CD4-positive, alpha-beta T cell (primary cell): ENCODE data around the gene P4HTM. TPM values are rescaled to one million over a fixed set of nuclear protein-coding genes. Genes with fewer than 3 reads are reported as not detected.

Experiments used
- ATAC-seq: fragments of 200-7000 bp; cut with Tn5 transposase; one replicate; pipeline ENCODE4 v1.10.0; 2022; ENCODE audit warnings: mild to moderate bottlenecking; ENCODE audit not compliant: poor library complexity
- CTCF ChIA-PET: fragments of 350-600 bp; sonication (Branson Sonifier 250); formaldehyde crosslinking; loops from one replicate; lab custom pipeline; 2021; ENCODE audit warnings: antibody characterized with exemption, inconsistent platforms; lab: Charles Lee
- POLR2A ChIA-PET: fragments of 350-600 bp; sonication (Branson Sonifier 250); formaldehyde crosslinking; loops from one replicate; lab custom pipeline; 2021; ENCODE audit warnings: antibody characterized with exemption, inconsistent platforms; lab: Charles Lee
- DNase-seq, 14 experiments: peaks; one replicate each; pipeline ENCODE4 v3.0.0-alpha.2; 2013 to 2020; ENCODE audit warnings: mixed read lengths in 2 of 14
- H3K27ac ChIP-seq, 2 donors: one replicate each; pipeline versions ENCODE4 v1.5.1 to v1.7.0; 2013; ENCODE audit warnings: low read length in 2 of 2, low read depth in 1 of 2, mild to moderate bottlenecking in 1 of 2
- H3K27me3 ChIP-seq, 2 experiments: 1 replicate in 1 of 2; 2 replicates in 1 of 2; pipeline versions ENCODE4 v1.6.1 to v1.7.0; 2013; ENCODE audit warnings: low read length in 2 of 2, control low read depth in 1 of 2, mild to moderate bottlenecking in 1 of 2, moderate library complexity in 1 of 2; ENCODE audit not compliant: insufficient read depth in 2 of 2, control insufficient read depth in 1 of 2
- H3K36me3 ChIP-seq: one replicate; pipeline ENCODE4 v1.6.1; 2013; ENCODE audit warnings: low read length, control low read depth; ENCODE audit not compliant: insufficient read depth
- H3K4me1 ChIP-seq: one replicate; pipeline ENCODE4 v1.6.1; 2013; ENCODE audit warnings: low read length, control low read depth; ENCODE audit not compliant: insufficient read depth
- H3K4me3 ChIP-seq: one replicate; pipeline ENCODE4 v1.5.1; 2013; ENCODE audit warnings: mild to moderate bottlenecking, low read length, moderate library complexity
- H3K9me3 ChIP-seq, 2 experiments: 1 replicate in 1 of 2; 2 replicates in 1 of 2; pipeline versions ENCODE4 v1.6.1 to v1.7.0; 2013; ENCODE audit warnings: low read length in 2 of 2, mild to moderate bottlenecking in 2 of 2, control low read depth in 1 of 2, moderate library complexity in 1 of 2; ENCODE audit not compliant: control insufficient read depth in 1 of 2, insufficient read depth in 1 of 2
- H3K27ac Mint-ChIP-seq: one replicate; pipeline ENCODE4 v1.8.0; 2020; ENCODE audit warnings: mixed read lengths
- H3K27me3 Mint-ChIP-seq: one replicate; pipeline ENCODE4 v1.8.0; 2021; ENCODE audit warnings: mixed read lengths
- H3K36me3 Mint-ChIP-seq: one replicate; pipeline ENCODE4 v1.8.0; 2021; ENCODE audit warnings: low read depth, mixed read lengths
- H3K4me1 Mint-ChIP-seq: one replicate; pipeline ENCODE4 v1.8.0; 2021; ENCODE audit warnings: low read depth, mixed read lengths
- H3K4me3 Mint-ChIP-seq: one replicate; pipeline ENCODE4 v1.8.0; 2020; ENCODE audit warnings: mild to moderate bottlenecking, mixed read lengths
- H3K9me3 Mint-ChIP-seq: one replicate; pipeline ENCODE4 v1.8.0; 2020; ENCODE audit warnings: mixed read lengths
- CTCF ChIP-seq: fragments of 200-600 bp; IDR thresholded peaks from one replicate; pipeline ENCODE4 v1.8.0; 2022; ENCODE audit warnings: antibody characterized with exemption, mild to moderate bottlenecking
- intact Hi-C, 2 experiments: fragments of 100-400 bp; cut with DNase I in 1 of 2; cut with micrococcal nuclease in 1 of 2; formaldehyde crosslinking; loops; one replicate each; pipeline versions ENCODE4 v1.15.1 to v1.9.0; 2023 to 2025; cut with DNase I, micrococcal nuclease
- total RNA-seq, 174 experiments: library from RNA in 2 of 174; stranded (reverse) in 2 of 174; gene quantifications; one replicate each; pipeline ENCODE4 v1.2.3 and lab custom pipeline; 2021 to 2026

P4HTM gene
- total RNA-seq, 2 experiments from 2014 or later, result 45.9 to 47.0 TPM

DNA sequence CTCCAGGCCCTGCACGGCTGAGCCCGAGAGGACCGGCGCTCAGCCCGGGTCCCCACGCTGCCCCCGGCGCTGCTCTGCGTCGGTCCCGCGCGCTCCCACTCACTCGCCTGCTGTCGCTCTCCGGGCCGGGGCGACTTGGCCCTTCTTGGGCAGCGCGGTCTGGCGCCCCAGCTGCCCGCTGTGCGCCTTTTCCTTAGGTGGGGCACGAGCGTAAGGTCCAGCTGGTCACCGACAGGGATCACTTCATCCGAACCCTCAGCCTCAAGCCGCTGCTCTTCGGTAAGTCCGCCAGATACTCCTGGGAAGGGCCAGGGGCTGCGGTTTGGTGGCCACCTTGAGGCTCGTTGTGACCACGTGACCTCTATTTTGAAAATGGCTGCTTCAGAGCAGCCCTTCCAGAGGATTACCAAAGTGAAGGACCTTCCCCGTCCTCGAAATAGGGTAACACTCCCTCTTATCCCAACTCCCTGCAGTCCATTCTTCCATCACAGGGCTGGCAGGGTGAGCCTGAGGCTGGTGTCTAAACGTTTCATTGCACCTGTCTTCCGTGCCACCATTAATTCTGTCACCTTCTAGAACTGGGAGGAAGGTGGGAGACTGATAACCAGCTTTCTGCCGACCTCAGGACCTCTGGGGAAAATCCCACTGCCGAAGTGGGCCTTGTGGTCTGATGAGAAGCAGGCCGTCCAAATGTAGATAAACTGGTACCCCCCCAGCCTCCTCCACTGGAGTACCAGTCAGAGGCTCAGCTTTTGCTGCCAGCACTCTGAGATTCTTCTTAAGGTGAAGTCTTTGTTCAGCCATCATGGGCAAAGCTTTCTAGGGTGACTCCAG is 812 bp downstream of the P4HTM start:
- CTCF ChIA-PET, result interaction anchor here (2.3 to 6.6 kb wide), 3 partner anchors 16 to 38 kb away, joined by 14 to 100 read pairs (median 16); partner anchors contain the start of genes IMPDH2, NDUFAF3 and WDR6
- peak overlapping the region; percentile 81 for H3K4me3 ChIP-seq
- H3K4me1 Mint-ChIP-seq, result peaks cover 40% of the 10 kb centered on the region
- no peaks in the 10 kb centered on the region for H3K9me3 ChIP-seq
- no peaks in the 10 kb centered on the region for H3K9me3 Mint-ChIP-seq
- ATAC-seq (peak; percentile 9), DNase-seq (peak in 5 of 14 experiments; percentile 13 to 66 (median 41))
- POLR2A ChIA-PET, result interaction anchor here (0.8 to 7.2 kb wide), 9 partner anchors 17 to 349 kb away, joined by 3 to 146 read pairs (median 11); partner anchors contain the start of genes DALRD3, IMPDH2, NDUFAF3 and QRICH1
- no peak for TF ChIP-seq CTCF
- no peaks in the 10 kb centered on the region for H3K27me3 ChIP-seq
- peak overlapping the region; percentile 94 for H3K27ac Mint-ChIP-seq
- H3K4me1 ChIP-seq, result peaks cover 48% of the 10 kb centered on the region
- peaks cover 11% of the 10 kb centered on the region for H3K36me3 ChIP-seq
- intact Hi-C loops, result loop anchor here in 1 of 2 experiments (2.0 kb wide), 1 partner anchor 16 kb away; the partner anchor contains the start of gene WDR6
- peak overlapping the region; percentile 96 for H3K4me3 Mint-ChIP-seq
- H3K36me3 Mint-ChIP-seq, result peaks cover 29% of the 10 kb centered on the region
- H3K27me3 Mint-ChIP-seq, result no peaks in the 10 kb centered on the region
- H3K27ac ChIP-seq, result peak overlapping the region; percentile 52 to 71

GRCh38 chr3:48991851-48992545 is 2.0 kb downstream of the P4HTM start:
- ATAC-seq (no peak), DNase-seq (no peak)
- CTCF ChIA-PET, result interaction anchor here (2.3 to 6.6 kb wide), 2 partner anchors 15 to 30 kb away, joined by 14 to 100 read pairs; partner anchors contain the start of genes NDUFAF3 and WDR6
- Histone ChIP-seq H3K27me3 (no peaks in the 10 kb centered on the region), H3K4me1 (peaks cover 48% of the 10 kb centered on the region), H3K36me3 (peaks cover 11% of the 10 kb centered on the region), H3K4me3 (peak overlapping the region; percentile 81), H3K9me3 (no peaks in the 10 kb centered on the region), H3K27ac (peak overlapping the region; percentile 52 to 71)
- H3K27me3 Mint-ChIP-seq, result no peaks in the 10 kb centered on the region
- intact Hi-C loops, result loop anchor here in 1 of 2 experiments (2.0 kb wide), 1 partner anchor 15 kb away; the partner anchor contains the start of gene WDR6
- peaks cover 40% of the 10 kb centered on the region for H3K4me1 Mint-ChIP-seq
- POLR2A ChIA-PET, result interaction anchor here (1.0 to 7.2 kb wide), 7 partner anchors 16 to 348 kb away, joined by 3 to 146 read pairs (median 43); partner anchors contain the start of genes DALRD3, IMPDH2, NDUFAF3 and QRICH1
- no peaks in the 10 kb centered on the region for H3K9me3 Mint-ChIP-seq
- peaks cover 29% of the 10 kb centered on the region for H3K36me3 Mint-ChIP-seq
- peak overlapping the region; percentile 94 for H3K27ac Mint-ChIP-seq
- peak overlapping the region; percentile 85 for H3K4me3 Mint-ChIP-seq
- no peak for TF ChIP-seq CTCF

- DNase-seq, result no peak
- TF ChIP-seq CTCF, result no peak
- H3K4me1 ChIP-seq, result peaks cover 37% of the 10 kb centered on the region
- Mint-ChIP-seq H3K4me3 (no peak overlapping the region), H3K27ac (no peak overlapping the region), H3K4me1 (peaks cover 33% of the 10 kb centered on the region), H3K9me3 (no peaks in the 10 kb centered on the region), H3K27me3 (no peaks in the 10 kb centered on the region), H3K36me3 (peaks cover 24% of the 10 kb centered on the region)
- intact Hi-C loops, result no loop called here
- H3K36me3 ChIP-seq, result peaks cover 11% of the 10 kb centered on the region
- H3K9me3 ChIP-seq, result no peaks in the 10 kb centered on the region
- CTCF ChIA-PET, result no interaction called here
- no peak for ATAC-seq
- no peak overlapping the region for H3K4me3 ChIP-seq
- POLR2A ChIA-PET, result interaction anchor here (2.6 kb wide), 1 partner anchor 14 kb away, joined by 13 read pairs; the partner anchor contains the start of gene WDR6
- no peaks in the 10 kb centered on the region for H3K27me3 ChIP-seq
- no peak overlapping the region for H3K27ac ChIP-seq
Measured at GRCh38 chr3:48993834-48994233, 3.8 kb downstream of the P4HTM start.
